Measurements from ENCODE around the gene MRPL41.
A peak's percentile ranks its signal among the peaks of the same experiment; 100 is the strongest.
"Not testable (repeated sequence)": the region's sequence is repeated elsewhere in the genome, so short reads cannot be mapped to it uniquely, and the experiment has no call there.

MRPL41 gene

DNA sequence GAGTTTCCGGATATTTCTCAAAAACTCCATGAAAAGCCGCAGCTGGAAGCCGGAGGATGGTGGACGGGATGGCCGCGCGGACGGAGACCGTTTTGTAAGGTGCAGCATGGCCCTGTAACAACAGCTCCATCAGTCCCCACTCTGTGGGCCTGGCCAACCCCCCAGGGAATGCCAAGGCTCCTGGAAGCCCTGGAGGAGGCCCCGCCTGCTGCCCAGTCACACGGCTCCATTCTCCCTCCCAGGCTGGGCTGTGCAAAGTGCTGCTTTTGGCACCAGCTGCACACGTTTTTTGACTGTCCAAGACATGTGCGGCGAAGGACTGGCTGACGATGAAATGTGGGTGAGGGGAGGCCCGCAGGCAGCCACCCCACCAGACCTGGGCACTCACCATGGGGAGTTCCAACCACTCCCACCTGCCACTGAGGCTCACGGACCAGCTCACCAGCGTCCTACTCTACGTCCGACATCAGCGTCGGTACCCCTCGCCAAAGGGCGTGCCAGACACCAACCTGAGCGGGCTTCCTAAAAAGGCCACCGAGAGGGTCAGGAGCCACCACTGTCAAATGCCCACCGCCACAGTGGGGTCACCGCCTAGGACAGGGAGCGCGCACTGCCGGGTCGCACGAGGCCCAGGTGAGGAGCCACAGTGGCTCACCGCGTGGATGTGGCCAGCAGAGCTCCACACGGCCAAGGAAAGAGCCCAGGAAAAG is 28.8 kb upstream of the MRPL41 start:
- no peak for DNase-seq

DNA sequence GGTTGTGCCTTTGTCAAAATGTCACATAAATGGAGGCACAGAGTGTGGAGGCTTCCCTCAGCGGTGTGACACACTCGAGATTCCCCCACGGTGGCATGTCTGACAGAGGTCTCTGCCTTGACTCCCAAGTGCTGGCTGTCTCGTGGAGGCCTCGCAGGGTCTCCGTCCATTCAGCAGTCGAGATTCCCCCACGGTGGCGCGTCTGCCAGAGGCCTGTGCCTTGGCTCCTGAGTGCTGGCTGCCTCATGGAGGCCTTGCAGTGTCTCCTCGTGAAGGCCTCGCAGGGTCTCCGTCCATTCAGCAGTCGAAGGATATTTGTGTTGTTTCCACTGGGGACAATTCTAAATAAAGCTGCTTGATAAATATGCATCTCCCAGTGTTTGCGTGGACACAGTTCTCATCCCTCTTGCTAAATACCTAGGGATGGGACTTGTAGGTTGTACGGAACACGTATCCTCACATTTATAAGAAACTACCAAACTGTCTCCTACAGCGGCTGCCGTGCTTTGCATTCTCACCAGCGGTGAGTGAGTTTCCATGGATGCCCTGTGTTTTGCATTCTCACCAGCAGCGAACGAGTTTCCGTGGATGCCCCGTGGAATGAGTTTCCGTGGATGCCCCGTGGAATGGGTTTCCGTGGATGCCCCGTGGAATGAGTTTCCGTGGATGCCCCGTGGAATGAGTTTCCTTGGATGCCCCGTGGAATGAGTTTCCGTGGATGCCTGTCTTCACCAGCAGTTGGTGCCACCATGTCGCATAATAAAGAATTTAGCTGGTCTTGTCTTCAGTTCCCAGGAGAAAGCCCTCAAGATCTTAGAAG is 27.3 kb upstream of the MRPL41 start:
- no peak for DNase-seq

DNA sequence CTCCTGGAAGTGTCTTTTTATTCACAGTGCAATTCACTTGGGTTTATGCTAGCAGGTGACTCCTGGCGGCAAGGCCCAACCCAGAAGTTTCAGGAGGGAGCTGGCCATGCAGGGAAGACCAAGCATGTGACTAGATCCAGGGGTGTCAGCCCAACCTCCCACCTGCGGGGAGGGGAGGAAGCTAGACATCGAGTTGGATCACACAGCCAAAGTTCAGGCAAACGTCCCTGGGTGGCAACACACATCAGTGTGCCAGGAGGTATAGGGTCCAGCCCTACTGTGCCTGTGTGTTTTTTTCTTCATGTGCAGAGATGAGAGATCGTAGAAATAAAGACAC is 26.7 kb upstream of the MRPL41 start:
- DNase-seq: no peak

DNA sequence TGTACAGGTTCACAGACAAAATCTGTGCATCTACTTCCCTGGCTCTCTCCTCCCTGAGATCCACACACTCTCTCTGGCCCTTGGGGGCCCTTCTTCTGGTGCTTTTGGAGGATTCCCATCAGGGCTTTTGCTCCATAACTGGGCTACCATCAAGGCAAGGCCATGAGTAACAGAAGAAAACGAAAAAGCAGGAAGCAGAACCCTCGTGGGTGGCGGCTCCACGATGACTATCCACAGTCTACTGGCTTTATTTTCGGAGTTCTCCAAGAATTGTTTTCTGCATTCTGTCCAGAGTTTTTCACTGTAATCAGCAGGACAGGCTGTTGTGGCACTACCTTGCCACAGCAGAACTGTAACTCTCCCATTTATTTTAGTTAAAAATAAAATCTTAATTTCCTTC is 21.3 kb upstream of the MRPL41 start:
- no peak for DNase-seq

DNA sequence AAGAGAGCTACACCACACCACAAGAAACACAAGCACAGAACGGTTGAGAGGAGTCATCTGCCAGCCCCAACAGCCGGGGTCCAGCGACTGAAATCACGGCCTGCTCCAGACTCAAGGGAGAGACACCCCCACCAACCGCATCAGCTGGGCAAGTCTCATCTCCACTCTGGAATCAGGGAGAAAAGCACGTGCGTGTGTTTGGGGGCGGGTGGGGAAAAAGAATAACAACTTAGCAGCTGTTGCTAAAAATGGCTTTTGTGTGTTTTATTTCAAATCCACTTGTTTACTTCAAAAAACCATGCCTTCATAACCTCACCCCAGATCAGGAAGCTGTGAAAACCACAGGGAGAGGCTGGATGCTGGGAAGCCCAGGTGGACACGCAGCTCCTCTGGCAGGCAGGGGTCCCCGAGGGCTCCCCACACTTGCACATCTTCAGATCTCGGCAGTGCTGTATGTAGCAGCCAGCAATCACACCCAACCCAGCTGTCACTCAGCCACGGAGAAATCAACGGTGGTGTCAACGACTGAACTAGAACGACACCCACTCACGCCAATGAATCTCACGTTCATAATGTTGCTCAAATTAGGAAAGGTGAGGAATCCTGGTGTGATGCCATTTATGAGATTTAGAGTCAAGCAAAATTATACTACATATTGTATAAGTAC is 20.4 kb upstream of the MRPL41 start:
- DNase-seq: no peak

DNA sequence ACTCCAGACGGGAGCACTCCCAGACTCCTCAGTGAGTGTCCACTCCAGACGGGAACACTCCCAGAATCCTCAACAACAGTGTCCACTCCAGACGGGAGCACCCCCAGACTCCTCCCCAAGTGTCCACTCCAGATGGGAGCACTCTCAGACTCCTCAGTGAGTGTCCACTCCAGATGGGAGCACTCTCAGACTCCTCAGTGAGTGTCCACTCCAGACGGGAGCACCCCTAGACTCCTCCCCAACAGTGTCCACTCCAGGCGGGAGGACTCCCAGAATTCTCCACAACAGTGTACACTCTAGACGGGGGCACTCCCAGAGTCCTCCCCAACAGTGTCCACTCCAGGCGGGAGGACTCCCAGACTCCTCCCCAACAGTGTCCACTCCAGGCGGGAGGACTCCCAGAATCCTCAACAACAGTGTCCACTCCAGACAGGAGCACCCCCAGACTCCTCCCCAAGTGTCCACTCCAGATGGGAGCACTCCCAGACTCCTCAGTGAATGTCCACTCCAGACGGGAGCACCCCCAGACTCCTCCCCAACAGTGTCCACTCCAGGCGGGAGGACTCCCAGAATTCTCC is 18.7 kb upstream of the MRPL41 start:
- not testable (repeated sequence) for DNase-seq

DNA sequence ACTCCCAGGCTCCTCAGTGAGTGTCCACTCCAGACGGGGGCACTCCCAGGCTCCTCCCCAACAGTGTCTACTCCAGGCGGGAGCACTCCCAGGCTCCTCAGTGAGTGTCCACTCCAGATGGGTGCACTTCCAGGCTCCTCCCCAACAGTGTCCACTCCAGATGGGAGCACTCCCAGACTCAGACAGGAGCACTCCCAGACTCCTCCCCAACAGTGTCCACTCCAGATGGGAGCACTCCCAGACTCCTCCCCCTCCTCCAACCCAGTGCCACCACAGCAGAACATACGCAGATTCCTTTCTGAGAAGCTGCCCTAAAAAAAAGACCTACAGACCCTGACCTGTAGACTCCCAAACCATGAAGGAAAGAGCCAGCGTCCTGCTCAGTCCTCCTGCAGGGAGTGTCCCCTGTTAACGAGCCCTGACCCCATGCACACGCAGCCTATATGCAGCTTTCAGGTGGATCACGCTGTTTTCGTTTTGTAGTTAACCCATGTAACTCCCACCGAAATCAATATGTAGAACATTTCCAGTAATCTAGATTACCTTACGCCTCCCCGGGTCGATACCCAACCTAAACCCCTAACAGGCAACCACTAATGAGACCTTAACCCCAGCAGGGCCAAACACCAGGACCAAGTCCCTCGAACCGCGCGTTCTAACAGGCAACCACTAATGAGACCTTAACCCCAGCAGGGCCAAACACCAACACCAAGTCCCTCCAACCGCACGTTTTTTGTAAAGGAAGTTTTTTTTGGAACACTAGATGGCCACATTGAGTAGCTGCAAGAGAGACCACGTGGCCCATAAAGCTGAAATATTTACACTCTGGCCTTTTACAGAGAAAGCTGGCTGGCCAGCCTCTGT is 17.2 kb upstream of the MRPL41 start:
- peak; percentile 86 for DNase-seq

DNA sequence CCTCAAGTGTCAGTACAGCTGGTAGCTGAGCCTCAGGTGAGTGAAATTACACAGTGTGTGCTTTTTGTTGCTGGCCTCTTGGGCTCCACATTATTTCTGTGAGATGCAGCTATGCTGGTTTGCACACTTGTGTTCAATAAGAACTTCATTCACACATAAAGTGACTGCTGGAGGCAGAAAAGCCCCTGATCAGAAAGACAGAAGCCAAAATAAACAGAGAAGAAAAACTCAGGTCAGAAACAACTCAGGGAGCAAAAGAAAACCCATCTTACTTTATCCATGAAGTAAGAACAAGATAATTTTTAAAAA is 16.6 kb upstream of the MRPL41 start:
- no peak for DNase-seq

DNA sequence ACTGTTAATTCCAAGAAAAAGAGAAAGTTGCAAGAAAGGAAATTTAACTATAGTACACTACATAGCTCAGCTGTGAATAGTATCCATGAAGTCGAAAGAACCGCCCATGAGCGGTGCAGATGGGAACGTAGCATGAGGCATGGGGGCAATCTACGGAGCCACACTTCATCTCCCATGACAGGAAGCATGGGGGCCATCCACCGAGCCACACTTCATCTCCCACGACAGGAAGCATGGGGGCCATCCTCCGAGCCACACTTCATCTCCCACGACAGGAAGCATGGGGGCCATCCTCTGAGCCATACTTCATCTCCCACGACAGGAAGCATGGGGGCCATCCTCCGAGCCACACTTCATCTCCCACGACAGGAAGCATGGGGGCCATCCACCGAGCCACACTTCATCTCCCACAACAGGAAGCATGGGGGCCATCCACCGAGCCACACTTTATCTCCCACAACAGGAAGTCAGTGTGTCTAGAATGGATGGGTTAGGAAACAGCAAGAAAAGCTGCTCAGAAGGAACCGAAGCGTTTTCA is 15.0 kb upstream of the MRPL41 start:
- not testable (repeated sequence) for DNase-seq

DNA sequence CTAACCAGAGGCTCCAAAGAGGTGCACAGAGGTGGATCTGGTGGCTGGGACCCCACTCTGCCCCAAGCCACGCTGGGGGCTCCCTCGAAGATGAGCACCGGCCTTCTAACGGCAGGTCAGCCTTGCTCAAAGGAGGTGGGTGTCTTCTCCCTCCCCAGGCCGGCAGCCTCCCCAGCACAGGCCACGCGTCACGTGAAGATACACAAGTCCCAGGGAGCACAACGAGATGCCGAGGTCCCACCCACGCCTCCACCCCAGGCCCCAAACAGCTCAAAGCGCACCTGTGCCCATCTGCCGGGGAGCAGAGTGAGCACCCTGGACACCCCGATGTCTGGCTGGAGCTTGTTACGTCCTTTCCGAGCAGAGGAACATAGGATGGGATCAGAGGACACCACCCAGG is 13.6 kb upstream of the MRPL41 start:
- DNase-seq: no peak

DNA sequence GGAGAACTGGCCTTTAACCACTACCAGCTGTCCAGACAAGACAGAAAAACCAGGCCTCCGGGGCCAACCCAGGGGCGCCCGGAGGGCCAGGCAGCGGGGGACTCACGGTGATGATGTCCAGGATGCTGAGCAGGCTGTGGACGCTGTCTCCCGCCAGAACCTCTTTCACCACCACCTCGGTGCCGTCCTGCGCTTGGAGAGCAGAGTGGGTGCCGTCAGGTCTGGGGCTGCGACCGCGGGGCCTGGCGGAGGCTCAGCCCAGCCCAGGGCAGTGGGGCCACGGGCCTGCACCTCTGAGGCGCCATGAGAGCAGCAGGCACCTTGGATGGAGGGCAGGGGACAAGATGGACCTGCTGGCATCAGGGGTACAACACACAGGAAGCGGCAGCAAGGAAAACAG is 11.1 kb upstream of the MRPL41 start:
- no peak for DNase-seq

DNA sequence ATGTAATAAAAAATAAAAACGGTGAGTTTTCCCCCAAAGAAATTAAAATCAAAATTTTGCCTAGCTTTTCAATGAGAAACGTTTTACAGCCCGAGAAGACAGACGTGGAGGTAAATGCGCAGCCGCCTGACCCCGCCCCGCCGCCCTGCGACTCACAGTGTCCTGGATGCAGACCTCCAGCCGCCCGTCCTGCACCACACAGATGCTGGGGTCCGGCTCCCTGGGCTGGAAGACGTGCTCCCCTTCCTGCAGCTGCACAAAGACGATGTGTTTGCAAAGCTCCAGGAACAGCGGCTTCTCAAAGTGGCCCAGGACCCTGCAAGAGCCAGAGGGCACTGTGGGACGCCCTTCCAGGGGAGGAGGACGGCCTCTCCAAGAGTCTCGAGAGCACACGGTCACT is 9.2 kb upstream of the MRPL41 start:
- no peak for DNase-seq

DNA sequence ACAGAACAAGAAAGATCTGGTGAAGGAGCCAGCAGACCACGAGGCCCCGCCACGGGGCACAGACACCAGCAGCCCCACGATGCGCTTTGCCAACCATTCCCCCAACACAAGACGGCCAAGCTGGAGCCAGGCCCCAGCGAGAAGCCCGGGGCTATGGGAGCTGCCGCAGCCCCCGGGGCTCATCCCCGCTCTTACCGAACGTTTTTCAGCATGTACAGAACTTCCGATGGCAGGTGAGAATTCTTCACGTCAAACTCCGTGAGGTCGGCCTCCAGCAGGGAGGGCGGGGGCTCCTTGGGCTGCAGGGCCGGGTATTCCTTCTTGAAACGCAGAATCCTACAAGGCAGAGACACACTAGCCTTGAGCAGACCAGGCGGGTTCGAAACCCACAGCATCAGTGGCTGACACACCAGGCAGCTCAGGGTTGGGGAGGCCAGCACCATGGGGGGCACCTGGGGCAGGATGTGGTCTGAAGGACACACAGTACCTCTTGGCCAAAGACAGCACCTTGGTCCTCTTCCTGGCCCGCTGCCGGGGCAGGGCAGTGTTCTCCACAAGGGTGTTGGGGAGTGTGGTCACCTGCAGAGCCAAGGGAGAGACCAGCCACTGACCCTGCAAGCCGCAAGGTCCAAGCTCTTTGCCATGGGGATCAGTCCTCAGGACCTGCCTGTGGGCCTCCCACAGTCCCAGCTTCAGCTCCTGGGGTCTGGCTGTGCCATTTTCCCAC is 8.3 kb upstream of the MRPL41 start:
- no peak for DNase-seq

DNA sequence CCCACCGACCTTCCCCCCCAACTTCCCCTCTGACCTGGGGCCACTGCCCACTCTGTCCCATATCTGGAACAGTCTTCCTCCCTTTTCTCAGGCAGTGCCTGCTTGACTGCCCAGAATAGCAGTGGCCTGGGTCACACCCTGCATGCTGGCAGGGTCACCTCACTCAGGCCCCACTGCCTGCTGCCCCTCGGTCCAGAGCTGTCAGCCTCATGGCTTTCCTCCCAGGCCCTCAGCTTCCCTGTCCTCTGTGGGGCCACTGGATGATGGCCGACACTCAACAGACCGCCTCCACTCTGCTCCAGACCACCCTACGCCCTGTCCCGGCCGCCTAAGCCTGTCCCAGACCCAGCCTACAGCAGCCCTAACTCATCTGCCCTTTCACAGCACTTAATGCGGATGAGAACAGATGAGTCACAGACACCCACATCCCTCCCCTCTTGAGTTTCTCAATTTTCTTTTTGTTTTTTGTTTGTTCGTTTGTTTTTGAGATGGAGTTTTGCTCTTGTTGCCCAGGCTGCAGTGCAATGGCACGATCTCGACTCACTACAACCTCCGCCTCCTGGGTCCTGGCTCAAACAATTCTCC is 7.4 kb upstream of the MRPL41 start:
- DNase-seq: no peak

DNA sequence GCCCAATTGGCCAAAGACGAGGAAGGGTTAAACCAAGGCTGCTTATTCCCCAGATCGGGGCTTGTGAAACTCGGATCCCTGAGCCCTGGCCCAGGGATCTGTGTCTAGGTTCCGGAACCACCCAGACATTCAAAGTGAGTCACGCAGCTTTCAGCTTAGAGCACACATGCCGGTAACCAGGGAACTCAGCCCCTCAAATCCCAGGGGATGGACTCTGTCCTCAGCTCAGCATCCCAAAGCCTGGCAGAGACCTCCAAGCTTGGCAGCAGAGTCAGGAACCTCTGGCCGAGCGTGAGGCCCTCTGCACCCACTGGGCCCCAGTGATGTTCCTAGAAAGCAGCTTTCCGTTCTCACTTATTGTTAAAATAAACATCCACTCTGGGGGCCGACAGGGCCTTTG is 6.6 kb upstream of the MRPL41 start:
- DNase-seq: no peak

DNA sequence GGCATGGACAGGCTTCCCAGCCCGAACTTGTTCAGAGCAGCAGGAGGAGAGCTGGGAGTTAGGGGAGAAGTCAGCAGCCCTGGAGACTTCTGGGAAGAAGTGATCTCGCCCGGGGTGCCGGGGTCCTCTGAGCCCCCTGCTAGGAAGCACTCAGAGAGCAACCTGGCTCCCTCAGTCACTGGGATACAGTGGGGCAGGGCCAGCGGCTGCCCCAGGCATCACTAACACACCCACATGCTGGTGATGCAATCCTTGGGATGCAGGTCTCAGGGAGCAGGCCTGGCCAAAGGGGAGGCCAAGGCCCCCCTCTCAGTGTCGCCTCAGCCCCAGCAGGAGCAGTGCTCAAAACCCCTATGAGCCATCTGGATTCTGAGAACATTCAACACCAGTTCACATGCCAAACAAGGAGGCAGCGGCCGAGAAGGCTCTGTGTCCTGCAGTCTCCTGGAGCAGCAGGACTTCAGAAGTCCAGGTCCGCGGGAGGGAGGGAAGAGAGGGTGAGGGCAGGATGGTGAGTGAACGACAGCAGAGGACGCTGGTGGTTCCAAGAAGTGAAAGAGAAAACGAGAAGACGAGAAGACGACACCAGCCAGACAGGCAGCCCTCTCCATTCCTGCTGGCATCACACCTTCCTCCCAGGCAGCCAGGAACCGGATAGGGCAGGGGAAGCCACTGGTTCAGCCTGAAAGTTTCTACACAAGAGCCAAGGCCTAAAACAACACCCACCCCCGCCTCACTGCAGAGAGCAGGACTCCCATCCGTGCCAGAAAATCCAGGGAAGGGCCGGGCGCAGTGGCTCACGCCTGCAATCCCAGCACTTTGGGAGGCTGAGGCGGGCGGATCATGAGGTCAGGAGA is 3.8 kb upstream of the MRPL41 start:
- no peak for DNase-seq

DNA sequence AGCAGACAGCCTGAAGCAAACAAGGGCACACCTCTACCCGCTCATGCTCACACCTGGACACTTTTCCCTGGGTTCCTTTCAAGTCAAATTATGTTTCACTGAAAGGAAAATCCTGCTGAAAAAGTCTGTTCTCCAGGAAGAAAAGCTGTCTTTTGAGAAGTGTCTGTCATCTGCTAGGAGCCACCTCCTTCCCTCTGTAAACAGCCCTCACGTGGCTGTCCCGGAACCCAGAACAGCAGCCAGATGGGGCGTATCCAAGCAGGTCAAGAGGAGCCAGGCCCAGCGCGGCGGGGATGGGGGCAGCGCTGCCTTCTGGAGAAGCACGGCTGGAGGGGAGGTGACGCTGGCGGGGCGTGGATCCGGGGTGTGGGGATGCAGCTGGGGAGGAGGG is 1.5 kb upstream of the MRPL41 start, which contains the start of gene PNPLA7:
Gene PNPLA7, minus strand, starts transcription at position 172 of the 391 bp plus-strand sequence. CDS start 205 bp downstream, outside the sequence.
- DNase-seq: peak; percentile 97

DNA sequence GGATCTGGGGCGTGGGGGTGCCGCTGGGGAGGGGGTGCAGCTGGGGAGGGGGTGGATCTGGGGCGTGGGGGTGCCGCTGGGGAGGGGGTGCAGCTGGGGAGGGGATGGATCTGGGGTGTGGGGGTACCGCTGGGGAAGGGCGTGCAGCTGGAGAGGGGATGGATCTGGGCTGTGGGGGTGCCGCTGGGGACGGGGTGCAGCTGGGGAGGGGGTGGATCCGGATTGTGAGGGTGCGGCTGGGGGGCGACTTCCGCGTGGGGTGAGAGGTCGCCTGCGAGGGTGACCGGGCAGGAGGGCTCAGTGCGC is 768 bp upstream of the MRPL41 start:
- not testable (repeated sequence) for DNase-seq

DNA sequence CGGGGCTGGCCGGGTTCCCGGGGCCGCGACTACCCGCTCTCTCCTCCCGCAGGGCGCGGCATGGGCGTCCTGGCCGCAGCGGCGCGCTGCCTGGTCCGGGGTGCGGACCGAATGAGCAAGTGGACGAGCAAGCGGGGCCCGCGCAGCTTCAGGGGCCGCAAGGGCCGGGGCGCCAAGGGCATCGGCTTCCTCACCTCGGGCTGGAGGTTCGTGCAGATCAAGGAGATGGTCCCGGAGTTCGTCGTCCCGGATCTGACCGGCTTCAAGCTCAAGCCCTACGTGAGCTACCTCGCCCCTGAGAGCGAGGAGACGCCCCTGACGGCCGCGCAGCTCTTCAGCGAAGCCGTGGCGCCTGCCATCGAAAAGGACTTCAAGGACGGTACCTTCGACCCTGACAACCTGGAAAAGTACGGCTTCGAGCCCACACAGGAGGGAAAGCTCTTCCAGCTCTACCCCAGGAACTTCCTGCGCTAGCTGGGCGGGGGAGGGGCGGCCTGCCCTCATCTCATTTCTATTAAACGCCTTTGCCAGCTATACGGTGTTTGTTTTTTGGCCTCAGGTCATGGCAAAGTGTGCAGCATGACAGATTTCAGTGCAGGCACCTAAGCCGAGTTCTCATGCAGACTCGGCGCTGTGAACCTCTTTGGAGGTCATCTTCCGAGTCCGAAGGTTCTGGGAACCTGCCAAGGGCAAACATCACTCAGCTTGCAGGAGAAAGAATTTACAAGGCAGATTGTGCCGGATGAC is 516 bp downstream of the MRPL41 start:
- peak; percentile 71 for DNase-seq

DNA sequence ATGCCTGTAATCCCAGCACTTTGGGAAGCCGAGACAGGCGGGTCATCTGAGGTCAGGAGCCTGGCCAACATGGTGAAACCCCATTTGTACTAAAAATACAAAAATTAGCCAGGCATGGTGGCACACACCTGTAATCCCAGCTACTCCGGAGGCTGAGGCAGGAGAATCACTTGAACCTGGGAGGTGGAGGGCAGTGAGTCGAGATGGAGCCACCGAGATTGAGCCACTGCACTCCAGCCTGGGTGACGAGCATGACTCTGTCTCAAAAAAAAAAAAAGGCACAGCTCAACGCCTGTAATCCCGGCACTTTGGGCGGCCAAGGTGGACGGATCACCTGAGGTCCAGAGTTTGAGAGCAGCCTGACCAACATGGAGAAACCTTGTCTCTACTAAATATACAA is 2.0 kb downstream of the MRPL41 start:
- DNase-seq: not testable (repeated sequence)

Measured in NCI-H69 (cell line).